Endothelial cell of umbilical vein (primary cell): ENCODE data around the gene SLC24A3.

ENCODE experiments used
- EZH2 ChIP-seq: IDR thresholded peaks from 2 replicates; pipeline ENCODE4 v1.6.1; 2012; ENCODE audit warnings: borderline replicate concordance, low read depth, mild to moderate bottlenecking, moderate library complexity, low read length, inconsistent platforms; ENCODE audit not compliant: severe bottlenecking
- FOS ChIP-seq: IDR thresholded peaks from 2 replicates; pipeline ENCODE4 v1.6.1; 2011; ENCODE audit warnings: mild to moderate bottlenecking, low read length, moderate library complexity, borderline replicate concordance; ENCODE audit not compliant: insufficient read depth
- MAX ChIP-seq: IDR thresholded peaks from 2 replicates; pipeline ENCODE4 v1.6.1; 2011; ENCODE audit not compliant: insufficient read depth, insufficient read length
- MYC ChIP-seq: IDR thresholded peaks from one replicate; pipeline ENCODE4 v1.6.1; 2011; ENCODE audit warnings: mild to moderate bottlenecking, low read depth, low read length
- POLR2A ChIP-seq: IDR thresholded peaks from 2 replicates; pipeline ENCODE4 v1.6.1; 2012; ENCODE audit warnings: low read depth, mild to moderate bottlenecking, control low read depth, low read length
- TF ChIP-seq, protein P1 (sequence below), 2 donors: IDR thresholded peaks; 1 replicate in 1 of 2; 2 replicates in 1 of 2; pipeline ENCODE4 v1.5.1; 2011; ENCODE audit warnings: low read length in 2 of 2, mild to moderate bottlenecking in 2 of 2, moderate library complexity in 2 of 2, control low read depth in 1 of 2, inconsistent platforms in 1 of 2, low read depth in 1 of 2; ENCODE audit not compliant: insufficient read depth in 1 of 2; ENCODE audit errors: extremely low read depth in 1 of 2

DNA sequence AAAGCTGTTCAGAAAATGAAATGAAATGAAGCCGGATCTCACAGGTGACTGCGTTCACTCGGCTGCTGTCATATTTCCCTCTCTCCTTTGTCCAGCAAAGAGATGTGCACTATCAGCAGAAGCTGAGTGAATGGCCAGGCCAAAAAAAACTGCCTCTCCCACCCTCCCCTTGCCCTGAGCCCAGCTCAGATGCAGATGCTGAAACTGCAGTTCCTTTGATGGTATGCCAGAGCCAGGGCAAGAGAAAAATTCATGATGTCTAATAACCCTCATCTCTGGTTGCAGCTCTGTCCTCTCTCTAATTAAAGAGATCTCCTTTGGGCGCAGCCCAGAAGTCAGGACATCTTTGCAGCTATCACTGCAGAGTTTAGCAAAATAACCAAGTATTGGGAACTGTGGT, 335.1 kb downstream of the SLC24A3 start:
- TF ChIP-seq, protein P1, sequence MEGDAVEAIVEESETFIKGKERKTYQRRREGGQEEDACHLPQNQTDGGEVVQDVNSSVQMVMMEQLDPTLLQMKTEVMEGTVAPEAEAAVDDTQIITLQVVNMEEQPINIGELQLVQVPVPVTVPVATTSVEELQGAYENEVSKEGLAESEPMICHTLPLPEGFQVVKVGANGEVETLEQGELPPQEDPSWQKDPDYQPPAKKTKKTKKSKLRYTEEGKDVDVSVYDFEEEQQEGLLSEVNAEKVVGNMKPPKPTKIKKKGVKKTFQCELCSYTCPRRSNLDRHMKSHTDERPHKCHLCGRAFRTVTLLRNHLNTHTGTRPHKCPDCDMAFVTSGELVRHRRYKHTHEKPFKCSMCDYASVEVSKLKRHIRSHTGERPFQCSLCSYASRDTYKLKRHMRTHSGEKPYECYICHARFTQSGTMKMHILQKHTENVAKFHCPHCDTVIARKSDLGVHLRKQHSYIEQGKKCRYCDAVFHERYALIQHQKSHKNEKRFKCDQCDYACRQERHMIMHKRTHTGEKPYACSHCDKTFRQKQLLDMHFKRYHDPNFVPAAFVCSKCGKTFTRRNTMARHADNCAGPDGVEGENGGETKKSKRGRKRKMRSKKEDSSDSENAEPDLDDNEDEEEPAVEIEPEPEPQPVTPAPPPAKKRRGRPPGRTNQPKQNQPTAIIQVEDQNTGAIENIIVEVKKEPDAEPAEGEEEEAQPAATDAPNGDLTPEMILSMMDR (IDR thresholded peaks at IDR 0.05; ENCODE audit: extremely low read depth in 1 of 2, insufficient read depth in 1 of 2, low read depth in 1 of 2, low read length in 2 of 2), result no peak
- TF ChIP-seq EZH2 (no peak), MYC (no peak), MAX (no peak), POLR2A (no peak), FOS (no peak)
